Stomach smooth muscle (tissue), 2 donors: Measurements from ENCODE around the gene SNRK.
A peak's percentile ranks its signal among the peaks of the same experiment; 100 is the strongest.

Experiments used
- H3K27ac ChIP-seq: one replicate; pipeline ENCODE4 v1.7.0; 2013; ENCODE audit warnings: mild to moderate bottlenecking, low read length, inconsistent platforms
- H3K27me3 ChIP-seq, 2 donors: one replicate each; pipeline ENCODE4 v1.7.0; 2013; ENCODE audit warnings: low read length in 2 of 2; ENCODE audit not compliant: insufficient read depth in 2 of 2, control insufficient read depth in 1 of 2
- H3K36me3 ChIP-seq, 2 donors: one replicate each; pipeline ENCODE4 v1.7.0; 2013; ENCODE audit warnings: low read length in 2 of 2; ENCODE audit not compliant: control insufficient read depth in 2 of 2, insufficient read depth in 2 of 2
- H3K4me1 ChIP-seq: one replicate; pipeline ENCODE4 v1.7.0; 2013; ENCODE audit warnings: low read length; ENCODE audit not compliant: control insufficient read depth, insufficient read depth
- H3K4me3 ChIP-seq, 2 donors: one replicate each; pipeline ENCODE4 v1.7.0; 2013; ENCODE audit warnings: low read length in 2 of 2
- H3K9ac ChIP-seq, 2 donors: one replicate each; pipeline ENCODE4 v1.7.0; 2013; ENCODE audit warnings: low read length in 2 of 2, mild to moderate bottlenecking in 1 of 2
- H3K9me3 ChIP-seq, 2 donors: one replicate each; pipeline ENCODE4 v1.7.0; 2013; ENCODE audit warnings: low read length in 2 of 2; ENCODE audit not compliant: control insufficient read depth in 2 of 2
- donor health status: healthy.
- donor health status: Pancreatic carcinoma.

The SNRK gene

DNA sequence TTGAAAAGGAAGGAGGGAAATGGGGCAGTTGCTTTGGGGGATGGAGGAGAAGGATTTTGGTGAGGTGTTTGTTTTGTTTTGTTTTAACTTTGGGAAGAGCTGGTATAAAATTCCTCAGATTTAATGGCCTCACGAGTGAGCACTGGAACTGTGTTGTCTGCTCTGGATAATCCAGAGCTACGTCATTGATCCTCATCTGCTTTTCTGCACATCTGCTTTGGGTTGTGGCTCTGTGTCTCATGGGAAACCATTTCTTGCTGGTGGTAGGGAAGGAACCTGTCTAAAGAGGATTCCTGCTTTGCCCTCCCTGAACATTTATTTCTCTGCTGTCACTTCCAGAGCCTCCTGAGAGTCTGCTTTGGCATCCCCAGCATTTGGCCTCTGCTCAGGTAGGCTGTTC lies 3.1 kb downstream of the SNRK start:
- Histone ChIP-seq H3K4me1 (peaks cover 31% of the 10 kb centered on the region), H3K27me3 (no peaks in the 10 kb centered on the region), H3K4me3 (peak overlapping the region; percentile 86 to 96), H3K9me3 (no peaks in the 10 kb centered on the region), H3K9ac (peak overlapping the region in 1 of 2 donors; percentile 13), H3K36me3 (no peaks in the 10 kb centered on the region), H3K27ac (peak overlapping the region; percentile 91)

DNA sequence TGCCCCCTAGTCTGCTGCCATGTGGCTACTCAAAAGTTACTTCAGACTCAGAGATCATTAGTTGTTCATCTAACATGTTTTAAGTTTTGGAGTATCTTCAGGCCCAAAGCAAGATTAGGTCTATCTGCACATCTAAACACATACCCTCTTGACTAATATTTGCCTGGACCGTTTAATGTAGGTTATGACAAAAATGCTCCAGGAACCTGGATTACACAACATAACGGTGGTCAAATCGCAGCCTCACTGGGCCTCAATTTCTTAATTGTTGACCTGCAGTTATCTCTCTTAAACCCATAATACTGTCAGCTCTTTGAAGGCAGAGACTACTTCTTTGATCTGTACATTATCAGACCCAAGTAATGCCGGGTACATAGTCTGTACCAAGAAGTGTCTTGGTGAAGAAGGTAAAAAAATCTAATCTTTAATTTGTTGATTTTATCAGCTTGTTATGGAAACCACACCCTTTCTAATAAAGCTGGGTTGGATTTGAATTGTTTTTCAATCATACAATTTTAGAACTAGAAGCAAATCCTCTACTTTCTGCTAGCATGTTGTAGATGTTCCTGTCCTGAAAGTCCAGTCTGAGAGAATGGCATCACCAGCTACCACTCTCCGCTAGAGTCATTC lies 3.6 kb downstream of the SNRK start:
- no peak overlapping the region for H3K9ac ChIP-seq
- H3K9me3 ChIP-seq = no peaks in the 10 kb centered on the region
- no peaks in the 10 kb centered on the region for H3K27me3 ChIP-seq
- H3K4me3 ChIP-seq = peak overlapping the region in 1 of 2 donors; percentile 96
- peak overlapping the region; percentile 91 for H3K27ac ChIP-seq
- peaks cover 31% of the 10 kb centered on the region for H3K4me1 ChIP-seq
- no peaks in the 10 kb centered on the region for H3K36me3 ChIP-seq

DNA sequence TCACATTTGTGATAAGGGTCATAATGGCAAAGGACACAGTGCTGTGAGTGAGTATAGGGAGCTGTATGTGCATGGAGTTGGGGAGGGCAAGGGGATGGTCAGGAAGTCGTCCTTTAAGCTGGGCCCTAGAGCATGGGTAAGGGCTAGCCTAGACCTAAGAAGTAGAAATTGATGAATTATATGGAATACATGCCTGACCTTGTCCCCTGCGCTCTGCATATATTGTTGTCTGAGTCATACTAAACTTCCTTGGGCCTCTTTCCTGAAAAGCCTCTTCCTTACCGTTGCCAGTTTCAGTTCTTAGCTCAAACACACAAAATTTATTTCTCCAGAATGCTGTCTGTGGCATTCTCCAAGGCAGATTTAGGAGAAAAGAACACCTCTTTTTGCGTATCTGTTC lies 4.6 kb downstream of the SNRK start:
- no peaks in the 10 kb centered on the region for H3K36me3 ChIP-seq
- H3K27me3 ChIP-seq = no peaks in the 10 kb centered on the region
- H3K9me3 ChIP-seq = no peaks in the 10 kb centered on the region
- H3K4me1 ChIP-seq = peaks cover 32% of the 10 kb centered on the region
- H3K9ac ChIP-seq = no peak overlapping the region
- peak overlapping the region; percentile 28 to 40 for H3K4me3 ChIP-seq
- H3K27ac ChIP-seq = peak overlapping the region; percentile 18

DNA sequence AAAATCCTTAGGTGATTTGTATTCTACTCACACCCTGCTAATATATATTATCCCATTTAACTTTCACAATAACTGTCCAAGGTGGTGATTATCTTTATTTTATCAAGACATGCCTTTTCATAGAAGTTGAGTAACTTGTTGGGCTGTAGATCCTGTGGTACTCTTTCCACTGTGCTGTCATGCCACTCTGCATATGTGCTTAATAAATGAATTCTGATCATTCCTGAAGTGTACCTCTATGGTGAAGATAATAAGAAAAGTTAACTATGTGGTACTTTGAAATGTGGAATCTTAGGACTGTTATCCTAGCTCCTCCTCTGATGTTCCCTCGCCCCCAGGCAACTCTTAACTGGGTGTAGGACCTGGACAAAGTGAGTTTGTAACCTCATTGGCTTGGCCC lies 5.2 kb downstream of the SNRK start:
- Histone ChIP-seq H3K4me3 (peak overlapping the region; percentile 28 to 40), H3K27ac (no peak overlapping the region), H3K4me1 (peaks cover 29% of the 10 kb centered on the region), H3K9me3 (no peaks in the 10 kb centered on the region), H3K9ac (no peak overlapping the region), H3K27me3 (no peaks in the 10 kb centered on the region), H3K36me3 (no peaks in the 10 kb centered on the region)

DNA sequence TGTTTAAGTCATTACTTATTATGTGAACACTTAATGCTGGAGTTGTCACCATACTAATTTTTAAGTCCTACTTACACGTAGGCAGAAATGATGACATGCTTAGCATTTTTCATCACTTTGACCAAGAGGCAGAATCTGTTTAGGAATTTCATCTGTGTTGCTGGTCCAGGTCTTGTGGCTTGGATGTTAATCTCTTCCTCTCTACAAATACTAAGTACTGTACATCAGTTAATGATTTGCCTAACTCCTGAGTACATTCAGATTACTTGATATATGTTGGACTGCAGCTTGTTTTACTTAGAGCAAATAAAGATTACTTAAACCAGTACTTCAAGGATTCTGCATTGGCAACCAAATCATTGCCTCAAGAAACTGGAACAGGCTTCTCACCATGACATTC lies 8.6 kb downstream of the SNRK start:
- peaks cover 24% of the 10 kb centered on the region for H3K4me1 ChIP-seq
- no peak overlapping the region for H3K4me3 ChIP-seq

DNA sequence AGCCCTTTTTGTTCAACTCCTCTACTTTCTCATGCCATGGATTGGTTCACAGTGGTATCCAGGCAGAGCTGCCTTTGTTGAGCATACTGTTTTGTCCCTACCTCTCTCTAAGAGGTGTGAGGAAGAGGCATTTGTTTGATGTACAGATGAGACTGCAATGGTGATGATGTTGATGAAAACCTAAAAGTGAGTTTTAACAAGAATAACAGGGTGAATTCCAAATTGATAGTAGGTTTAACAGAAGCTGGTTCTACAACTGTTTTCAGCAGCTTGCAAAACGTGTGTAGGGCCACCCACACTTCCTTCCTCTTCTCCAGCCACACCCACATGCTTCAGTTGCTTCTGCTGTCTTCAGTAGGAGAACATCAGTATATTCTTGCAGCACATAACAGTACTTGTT lies 10.2 kb downstream of the SNRK start:
- Histone ChIP-seq H3K9me3 (no peaks in the 10 kb centered on the region), H3K36me3 (peaks cover 0 to 2% of the 10 kb centered on the region in 2 donors), H3K4me3 (no peak overlapping the region), H3K4me1 (peaks cover 14% of the 10 kb centered on the region), H3K9ac (no peak overlapping the region), H3K27me3 (no peaks in the 10 kb centered on the region), H3K27ac (no peak overlapping the region)

More for the DNA sequence above, 8.6 kb downstream of the SNRK start:
- Histone ChIP-seq H3K36me3 (peaks cover 0 to 2% of the 10 kb centered on the region in 2 donors), H3K27ac (no peak overlapping the region), H3K9me3 (no peaks in the 10 kb centered on the region), H3K27me3 (no peaks in the 10 kb centered on the region), H3K9ac (no peak overlapping the region)

DNA sequence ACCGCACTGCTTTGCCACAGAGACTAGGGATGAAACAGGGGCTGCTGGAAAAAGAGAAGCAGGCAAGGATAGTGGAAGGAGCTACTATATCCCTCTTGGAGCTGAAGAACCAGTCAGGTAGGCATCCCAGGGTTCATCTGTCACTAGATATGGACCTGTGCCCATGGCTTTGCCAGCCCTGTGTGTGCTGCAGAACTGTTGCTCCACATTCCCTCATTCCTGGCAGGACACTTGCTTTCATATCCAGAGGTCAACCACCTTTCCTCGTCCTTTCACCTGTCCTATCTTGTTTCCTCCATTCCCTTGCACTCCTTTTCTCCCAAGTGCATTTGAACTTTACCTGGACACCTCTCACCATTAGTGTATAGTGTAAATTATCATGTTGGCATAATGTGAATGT lies 12.0 kb downstream of the SNRK start:
- Histone ChIP-seq H3K27me3 (no peaks in the 10 kb centered on the region), H3K36me3 (peaks cover 0 to 3% of the 10 kb centered on the region in 2 donors), H3K4me1 (peaks cover 11% of the 10 kb centered on the region), H3K4me3 (no peak overlapping the region), H3K9ac (no peak overlapping the region), H3K9me3 (no peaks in the 10 kb centered on the region), H3K27ac (no peak overlapping the region)

DNA sequence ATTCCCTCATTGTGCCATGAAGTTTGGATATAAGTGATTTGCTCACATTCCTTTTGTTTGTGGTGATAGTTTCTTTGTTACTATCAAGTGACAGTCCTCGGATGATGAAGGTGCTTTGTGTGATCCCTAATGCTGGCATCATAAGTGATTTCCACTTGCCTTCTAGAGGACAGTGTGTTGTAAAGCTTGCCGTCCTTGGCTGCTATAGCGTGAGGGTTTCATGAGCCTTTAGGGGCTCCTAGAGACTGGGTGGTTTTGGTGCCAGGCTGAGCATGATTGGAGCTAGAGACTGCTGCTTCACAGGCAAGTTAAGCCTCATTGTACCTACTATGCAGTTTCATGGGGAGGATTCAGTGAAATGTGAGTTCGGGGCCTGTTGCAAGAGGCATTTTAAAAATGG lies 12.4 kb downstream of the SNRK start:
- H3K9me3 ChIP-seq = no peaks in the 10 kb centered on the region
- H3K4me3 ChIP-seq = no peak overlapping the region
- H3K27ac ChIP-seq = no peak overlapping the region
- H3K4me1 ChIP-seq = peaks cover 11% of the 10 kb centered on the region
- peaks cover 4 to 8% of the 10 kb centered on the region in 2 donors for H3K36me3 ChIP-seq
- H3K9ac ChIP-seq = no peak overlapping the region
- no peaks in the 10 kb centered on the region for H3K27me3 ChIP-seq

DNA sequence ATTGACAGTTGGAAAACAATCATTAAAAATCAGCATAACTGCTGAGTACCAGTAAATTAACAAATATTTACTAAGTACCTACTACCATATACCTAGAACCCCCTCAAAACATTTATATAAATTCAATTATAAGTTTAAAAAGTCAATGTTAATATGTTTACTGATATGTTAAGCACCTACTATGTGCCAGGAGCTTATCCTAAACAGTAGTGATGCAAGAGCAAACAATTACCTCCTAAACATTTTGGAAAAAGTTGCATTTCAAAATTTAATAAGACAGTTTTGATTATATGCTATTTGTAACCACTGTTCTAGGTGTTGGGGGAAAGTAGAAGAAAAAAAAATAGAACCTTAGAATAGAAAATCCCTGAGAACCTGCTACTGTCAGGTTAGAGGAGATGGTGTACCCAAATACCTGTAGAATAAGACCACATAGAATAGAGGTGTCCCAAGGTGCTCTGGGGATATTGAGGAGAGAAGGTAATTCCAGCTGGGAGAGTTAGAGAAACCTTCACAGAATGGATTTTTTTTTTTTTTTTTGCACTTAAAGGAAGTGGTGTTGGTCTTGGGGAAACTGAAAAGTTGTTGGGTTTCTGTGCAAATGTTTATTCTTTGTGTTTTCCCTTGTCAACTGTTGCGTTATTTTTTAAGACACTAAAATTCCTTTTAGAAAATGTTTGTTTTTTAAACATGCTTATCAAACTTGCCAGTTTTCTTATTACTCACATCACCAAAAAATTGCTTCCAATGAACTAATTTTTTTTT lies 16.0 kb downstream of the SNRK start:
- H3K27me3 ChIP-seq = no peaks in the 10 kb centered on the region
- no peak overlapping the region for H3K27ac ChIP-seq
- H3K9ac ChIP-seq = no peak overlapping the region
- H3K4me3 ChIP-seq = no peak overlapping the region
- H3K36me3 ChIP-seq = peaks cover 9% of the 10 kb centered on the region in 2 donors
- peaks cover 6% of the 10 kb centered on the region for H3K4me1 ChIP-seq
- H3K9me3 ChIP-seq = no peaks in the 10 kb centered on the region

DNA sequence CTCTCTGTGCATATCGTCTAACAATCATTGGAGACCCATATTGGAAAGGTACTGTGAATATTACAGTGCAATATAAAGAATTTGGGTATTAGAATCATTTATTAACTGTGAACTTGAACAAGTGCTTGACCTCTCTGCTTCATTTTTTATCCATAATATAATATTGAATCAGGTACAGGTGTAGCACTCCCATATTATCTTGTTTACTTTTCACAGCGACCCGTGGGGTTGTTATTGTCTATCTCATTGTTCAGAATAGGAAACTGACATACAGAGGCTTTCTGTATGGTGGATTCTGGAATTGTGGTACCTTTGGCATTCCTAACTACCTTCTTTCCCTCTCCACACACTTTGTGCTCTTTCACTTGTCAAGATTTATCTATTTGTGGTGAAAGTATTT lies 17.8 kb downstream of the SNRK start:
- no peaks in the 10 kb centered on the region for H3K4me1 ChIP-seq
- no peak overlapping the region for H3K4me3 ChIP-seq
- H3K27me3 ChIP-seq = no peaks in the 10 kb centered on the region
- no peaks in the 10 kb centered on the region for H3K9me3 ChIP-seq
- H3K9ac ChIP-seq = no peak overlapping the region
- peaks cover 9 to 10% of the 10 kb centered on the region in 2 donors for H3K36me3 ChIP-seq
- H3K27ac ChIP-seq = no peak overlapping the region

DNA sequence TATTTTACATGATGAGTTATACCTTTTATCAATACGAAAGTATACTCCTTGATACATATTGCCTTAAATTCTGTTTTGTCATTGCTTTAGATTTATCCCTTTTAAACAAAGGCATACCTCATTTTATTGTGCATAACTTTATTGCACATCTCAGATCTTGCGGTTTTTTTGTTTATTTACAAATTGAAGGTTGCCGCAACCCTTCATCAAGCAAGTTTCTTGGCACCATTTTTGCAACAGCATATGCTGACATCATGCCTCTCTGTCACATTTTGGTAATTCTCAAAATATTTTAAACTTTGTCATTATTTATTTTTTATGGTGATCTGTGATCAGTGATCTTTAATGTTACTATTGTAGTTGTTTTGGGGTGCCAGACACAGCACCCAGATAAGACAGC lies 20.9 kb downstream of the SNRK start:
- Histone ChIP-seq H3K36me3 (peaks cover 13 to 15% of the 10 kb centered on the region in 2 donors), H3K9me3 (no peaks in the 10 kb centered on the region), H3K27me3 (no peaks in the 10 kb centered on the region), H3K9ac (no peak overlapping the region), H3K27ac (no peak overlapping the region), H3K4me3 (no peak overlapping the region), H3K4me1 (no peaks in the 10 kb centered on the region)
